OCI-M1 (cell line): ENCODE data around the gene LDB2.

Source experiments
- DNase-seq: peaks from one replicate; lab custom pipeline; 2025; lab: John Stamatoyannopoulos, UW

LDB2 gene

GRCh38 chr4:16843831-16844508 lies 54.5 kb downstream of the LDB2 start:
- peak; percentile 52 for DNase-seq

DNA sequence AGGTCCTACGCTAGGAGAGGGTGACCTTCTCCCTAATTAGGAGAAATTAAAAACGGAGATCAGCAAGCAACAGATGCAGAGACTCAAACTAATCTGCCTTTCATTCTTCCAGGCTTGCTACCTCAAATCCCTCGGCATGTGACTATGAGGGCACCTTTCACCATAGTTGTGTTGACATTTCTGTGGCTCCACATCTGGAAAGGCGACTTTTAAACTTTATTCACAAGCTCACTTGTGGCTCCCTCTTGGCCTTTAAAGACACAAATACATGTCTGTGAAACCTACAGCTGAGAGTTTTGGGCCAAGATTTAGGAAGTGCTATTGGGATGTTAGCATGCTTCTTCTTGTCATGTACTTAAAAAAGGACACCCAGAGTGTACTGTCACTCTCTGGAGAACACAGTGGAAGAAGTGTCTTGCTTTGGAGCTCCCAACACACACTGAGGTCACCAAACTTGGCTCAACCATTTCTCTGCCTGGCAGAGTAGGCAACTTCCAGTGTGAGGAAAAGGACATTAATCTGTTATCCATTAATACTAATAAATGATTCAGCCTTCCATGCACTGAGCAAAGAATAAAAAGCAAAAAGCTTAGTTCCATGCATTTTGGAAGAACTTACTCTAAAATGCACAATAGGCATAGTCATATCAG lies 60.1 kb downstream of the LDB2 start:
- no peak for DNase-seq

DNA sequence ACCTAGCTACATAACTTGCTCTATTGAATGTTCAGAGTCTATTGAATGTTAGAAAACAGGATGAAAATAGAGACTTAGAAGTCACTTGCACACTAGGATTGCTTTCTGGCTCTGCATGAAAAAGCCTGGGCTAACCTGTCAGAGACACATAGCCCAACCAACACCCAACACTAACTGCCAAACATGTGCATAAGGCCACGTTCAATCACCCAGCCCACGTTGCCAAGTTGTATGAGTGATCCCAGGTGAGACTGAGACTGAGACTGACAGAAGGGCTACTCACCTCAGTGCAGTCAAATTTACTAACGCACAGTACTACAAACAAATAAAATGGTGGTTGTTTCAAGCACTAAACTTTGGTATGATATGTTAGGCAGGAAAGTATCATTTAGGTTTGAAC lies 61.0 kb downstream of the LDB2 start:
- no peak for DNase-seq

DNA sequence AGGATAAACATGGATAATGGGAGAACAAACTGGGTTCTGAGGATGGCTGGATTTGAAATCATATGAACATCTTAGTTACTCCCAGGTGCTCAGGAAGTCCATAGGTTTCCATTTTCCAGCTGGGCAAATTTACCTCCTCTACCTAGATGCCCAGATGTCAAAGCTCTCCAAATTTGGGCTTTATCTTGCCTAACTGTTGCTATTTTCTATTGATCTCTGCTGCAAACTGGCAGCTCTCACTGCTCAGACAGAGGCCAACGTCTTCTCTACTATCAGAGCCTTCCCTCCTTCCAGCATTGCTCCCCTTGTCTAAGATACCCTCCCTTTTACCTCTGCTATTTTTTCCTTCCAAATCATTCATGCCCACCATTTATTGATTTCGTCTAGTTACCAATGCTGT lies 62.1 kb downstream of the LDB2 start:
- DNase-seq, result no peak

GRCh38 chr4:16835597-16836247 lies 62.7 kb downstream of the LDB2 start:
- no peak for DNase-seq

DNA sequence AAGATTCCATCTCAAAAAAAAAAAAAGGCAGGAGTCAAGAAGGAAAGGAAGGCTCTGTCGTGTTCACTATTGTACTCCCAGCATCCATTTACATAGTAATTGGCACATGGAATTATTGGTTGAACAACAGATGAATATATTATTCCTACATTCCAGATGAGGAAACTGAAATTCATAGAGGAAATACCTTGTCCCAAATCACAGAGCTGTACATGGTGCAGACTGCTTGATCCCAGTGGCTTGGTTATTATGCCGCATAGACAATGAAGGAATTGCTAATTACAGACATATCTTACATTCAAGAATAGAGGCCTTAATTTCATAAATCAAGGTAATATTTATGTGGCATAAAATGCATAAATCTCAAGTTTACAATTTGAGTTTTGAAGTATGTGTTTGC lies 63.6 kb downstream of the LDB2 start:
- DNase-seq, result no peak

DNA sequence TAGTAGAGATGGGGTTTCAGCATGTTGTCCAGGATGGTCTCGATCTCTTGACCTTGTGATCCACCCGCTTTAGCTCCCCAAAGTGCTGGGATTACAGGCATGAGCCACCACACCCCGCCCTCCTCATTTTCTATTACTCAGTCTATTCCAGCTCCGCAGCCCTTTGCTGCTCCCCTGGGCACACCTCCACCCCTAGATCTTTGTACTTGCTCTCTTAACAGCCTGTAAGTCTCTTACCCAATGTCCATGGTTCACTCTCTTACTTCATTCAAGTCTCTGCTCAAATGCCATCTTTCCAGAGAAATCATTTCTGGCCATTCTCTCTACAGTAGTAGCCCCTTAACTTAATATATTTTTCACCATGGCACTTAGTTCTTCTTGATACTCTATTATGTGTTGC lies 64.7 kb downstream of the LDB2 start:
- no peak for DNase-seq

- DNase-seq, result no peak
Observed at GRCh38 chr4:16830081-16830480, 68.4 kb downstream of the LDB2 start.

DNA sequence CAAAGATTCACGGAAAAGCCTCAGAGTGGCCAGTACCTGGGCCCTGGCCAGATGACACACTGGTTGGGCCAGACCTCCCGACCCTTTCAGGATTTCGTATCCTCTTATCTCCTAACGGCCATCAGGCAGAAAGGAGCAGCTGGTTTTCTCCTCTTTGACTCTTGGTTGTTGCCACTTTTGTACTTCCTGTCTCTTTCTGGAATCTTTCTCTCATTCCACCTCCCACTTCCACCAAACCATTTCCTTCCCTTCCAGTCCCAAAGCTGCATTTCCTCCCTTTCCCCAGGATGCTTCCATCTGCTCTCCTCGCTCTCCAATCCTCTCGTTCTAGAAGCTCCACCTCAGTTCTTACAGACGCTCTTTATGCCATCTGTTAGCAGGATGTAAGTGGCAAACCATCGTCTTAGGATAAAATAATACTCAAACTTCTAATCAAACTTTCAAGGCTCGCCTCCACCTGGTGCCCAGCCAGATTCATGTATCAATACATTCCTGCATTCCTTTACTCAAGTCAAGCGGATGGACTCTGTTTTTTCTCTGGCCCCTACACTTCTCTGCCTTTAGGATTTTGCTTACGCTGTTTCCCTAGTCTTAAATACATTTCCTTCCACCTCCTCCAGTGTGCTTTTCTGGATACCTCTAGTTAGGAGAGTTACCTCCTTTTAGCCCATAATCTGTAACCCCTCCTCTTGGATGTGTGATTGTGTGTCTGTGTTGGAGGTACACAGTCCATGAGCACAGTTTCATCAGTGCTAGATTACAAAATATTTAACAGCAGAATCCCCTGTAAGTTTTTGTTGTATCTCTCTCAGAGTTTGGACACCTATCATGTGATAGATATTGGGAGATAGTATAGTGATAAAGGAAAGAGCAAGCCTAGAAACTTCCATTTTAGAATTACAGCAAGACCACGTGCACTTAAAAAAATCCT lies 70.4 kb downstream of the LDB2 start:
- peak; percentile 81 for DNase-seq

DNA sequence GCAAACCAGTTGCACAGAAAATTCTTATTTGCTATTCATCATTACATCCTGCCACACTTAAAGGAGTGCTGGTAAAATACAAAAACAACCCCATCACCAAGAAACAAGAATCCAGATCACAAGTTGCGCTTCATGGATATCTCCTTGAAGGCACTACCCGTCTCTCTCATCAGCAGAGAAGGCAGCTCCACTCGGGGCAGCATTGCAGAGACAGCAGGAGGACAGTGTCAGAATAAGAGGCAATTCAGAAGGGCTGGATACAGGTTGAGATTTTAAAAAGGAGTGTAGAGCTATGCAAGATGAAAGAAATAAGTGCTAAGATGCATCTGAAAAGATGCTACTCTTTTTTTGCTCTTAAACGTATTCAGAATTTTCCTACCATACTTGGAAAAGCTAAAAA lies 71.4 kb downstream of the LDB2 start:
- peak; percentile 43 for DNase-seq

DNA sequence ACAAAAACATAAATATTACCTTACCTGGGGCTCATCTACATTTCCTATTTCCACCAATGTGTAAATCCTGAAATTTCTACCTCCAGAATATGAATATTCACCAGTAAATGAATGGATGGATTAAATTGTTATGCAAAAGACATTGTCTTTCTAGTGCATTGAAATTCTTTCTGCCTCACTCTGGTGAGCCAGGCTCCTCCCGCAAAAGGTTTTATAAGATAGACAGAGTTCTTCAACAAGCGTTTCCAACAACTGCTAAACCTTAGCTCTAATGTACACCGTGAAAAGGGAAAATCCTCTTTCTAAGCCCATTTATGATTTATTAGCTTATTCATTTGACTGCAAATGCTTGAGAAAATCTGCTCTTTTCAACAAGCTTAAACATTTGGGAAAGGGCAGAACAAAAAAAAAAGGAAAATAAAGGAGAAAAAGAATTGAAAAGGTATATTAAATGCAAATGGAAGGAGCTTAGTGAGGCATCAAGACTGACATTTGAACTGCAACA lies 72.0 kb downstream of the LDB2 start:
- DNase-seq, result no peak

- no peak for DNase-seq
Observed at GRCh38 chr4:16824278-16824806, 74.1 kb downstream of the LDB2 start.

DNA sequence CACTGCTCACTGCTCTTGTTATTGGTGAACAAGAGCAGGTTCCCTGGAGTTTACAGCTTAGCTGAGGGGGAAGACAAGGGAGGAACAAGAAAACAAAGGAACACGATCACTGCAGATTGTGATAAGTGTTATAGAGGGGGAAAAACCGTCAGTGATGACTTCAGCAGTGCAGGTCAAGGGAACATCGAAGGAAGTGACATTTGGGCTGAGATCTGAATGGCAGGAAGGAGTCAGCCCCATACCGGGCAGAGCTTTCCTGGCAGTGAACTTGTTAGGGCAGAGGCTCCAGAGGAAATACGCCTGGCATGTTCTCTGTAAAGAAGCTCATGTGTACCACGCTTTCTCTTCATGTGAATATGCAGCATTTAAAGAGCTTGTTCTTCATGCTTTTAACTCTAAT lies 78.1 kb downstream of the LDB2 start:
- DNase-seq, result peak; percentile 75

DNA sequence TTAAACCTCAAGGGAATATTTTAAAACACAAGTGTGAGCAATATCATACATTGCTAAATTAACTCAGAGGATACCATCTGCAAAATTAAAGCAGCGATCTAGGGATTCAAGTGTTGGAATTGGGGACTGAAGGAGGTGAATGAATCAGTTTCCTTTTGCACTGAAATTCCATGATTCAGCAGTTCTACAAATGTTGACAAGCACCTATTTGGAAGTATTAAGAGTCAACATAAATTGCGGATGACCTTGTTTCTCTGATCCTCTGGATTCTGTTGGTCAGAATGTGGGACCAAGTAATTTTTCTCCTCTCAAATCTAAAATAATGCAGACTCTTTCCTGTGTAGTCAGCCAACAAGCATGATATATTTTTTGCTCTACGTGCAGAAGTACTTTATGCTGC lies 78.8 kb downstream of the LDB2 start:
- peak; percentile 14 for DNase-seq

GRCh38 chr4:16818005-16818404 lies 80.4 kb downstream of the LDB2 start:
- peak; percentile 7 for DNase-seq

DNA sequence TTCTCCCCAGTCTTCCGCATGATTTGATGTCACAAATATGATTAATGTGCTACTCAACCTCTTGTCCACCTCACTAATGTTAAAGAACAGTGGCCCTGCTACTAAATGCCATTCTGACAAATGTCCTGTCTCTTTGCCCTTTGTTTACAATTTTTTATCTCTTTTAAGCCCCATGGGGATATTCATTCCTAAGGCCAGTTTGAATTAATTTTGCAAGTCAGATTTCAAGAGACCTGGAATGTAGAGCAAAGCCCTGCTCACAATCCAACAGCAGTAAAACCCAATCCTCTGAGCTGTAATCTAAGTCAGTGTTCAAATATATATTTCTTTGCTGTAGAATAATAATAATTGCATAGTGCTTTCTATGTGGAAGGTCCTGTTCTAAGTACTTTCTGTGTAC lies 81.2 kb downstream of the LDB2 start:
- DNase-seq, result no peak

DNA sequence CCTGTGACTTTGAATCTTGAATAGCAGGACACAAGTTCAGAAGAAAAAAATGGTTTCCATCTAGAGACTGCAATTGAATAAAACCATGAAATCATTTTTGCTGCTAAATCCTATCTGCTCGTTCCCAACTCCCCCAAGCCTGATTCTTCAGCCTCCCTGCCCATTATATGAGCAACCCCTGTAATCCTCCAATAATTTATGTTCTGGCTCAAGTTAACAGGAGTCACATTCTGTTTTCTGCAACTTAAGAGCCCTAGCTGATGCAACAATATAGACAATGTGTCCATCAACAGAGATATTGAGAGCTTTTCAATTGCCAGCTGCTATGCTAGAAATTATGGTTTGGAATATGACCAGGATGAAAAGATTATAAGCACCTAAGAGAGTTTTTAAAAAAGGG lies 84.1 kb downstream of the LDB2 start:
- peak; percentile 24 for DNase-seq

- DNase-seq, result peak; percentile 73
Observed at GRCh38 chr4:16812041-16812440, 86.4 kb downstream of the LDB2 start.

GRCh38 chr4:16809943-16810342 lies 88.5 kb downstream of the LDB2 start:
- no peak for DNase-seq

GRCh38 chr4:16809064-16809463 lies 89.4 kb downstream of the LDB2 start:
- DNase-seq, result no peak

DNA sequence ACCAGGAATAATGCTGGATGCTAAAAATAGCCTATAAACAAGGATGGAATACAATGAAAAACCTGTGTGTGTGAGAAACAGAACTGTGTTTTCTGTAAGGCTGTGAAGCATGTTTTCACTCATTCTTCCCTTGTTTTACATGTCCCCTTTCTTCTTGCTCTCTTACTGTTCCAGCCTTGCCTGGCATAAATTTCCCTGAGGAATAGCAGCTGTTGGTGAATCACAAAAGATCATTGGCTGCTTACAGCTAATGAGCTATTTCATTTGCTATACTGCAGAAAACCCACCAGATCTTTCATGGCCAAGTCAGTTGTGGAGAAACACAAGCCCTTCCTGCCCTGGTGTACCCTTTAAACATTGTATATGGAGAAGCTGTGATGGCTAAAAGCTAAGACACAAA lies 91.1 kb downstream of the LDB2 start:
- no peak for DNase-seq

- no peak for DNase-seq
Observed at GRCh38 chr4:16804581-16804980, 93.9 kb downstream of the LDB2 start.
